WTC11 (cell line): ENCODE results near the gene MTMR2. TPM values are rescaled to one million over a fixed set of nuclear protein-coding genes. Genes with fewer than 3 reads are reported as not detected.

Experiments
- ATAC-seq: fragments of 200-7000 bp; cut with Tn5 transposase; 2 replicates; pipeline ENCODE4 v1.10.0; 2021; ENCODE audit warnings: mild to moderate bottlenecking, moderate library complexity
- CTCF ChIA-PET: fragments of 300-600 bp; sonication (Branson Sonifier 250); formaldehyde crosslinking; loops from one replicate; lab custom pipeline; 2021; ENCODE audit warnings: antibody characterized with exemption; lab: Charles Lee
- POLR2A ChIA-PET: fragments of 350-600 bp; sonication (Branson Sonifier 250); formaldehyde crosslinking; loops from one replicate; lab custom pipeline; 2021; ENCODE audit warnings: antibody characterized with exemption; lab: Charles Lee
- DNase-seq: peaks from one replicate; pipeline ENCODE4 v3.0.0; 2021; ENCODE audit warnings: low spot score
- H3K27ac Mint-ChIP-seq: 2 replicates; pipeline ENCODE4 v1.8.0; 2021; ENCODE audit warnings: mixed read lengths
- H3K27me3 Mint-ChIP-seq: 2 replicates; pipeline ENCODE4 v1.8.0; 2021; ENCODE audit warnings: low read depth, mild to moderate bottlenecking, moderate library complexity, mixed read lengths
- H3K36me3 Mint-ChIP-seq: 2 replicates; pipeline ENCODE4 v1.8.0; 2021; ENCODE audit warnings: mixed read lengths
- H3K4me1 Mint-ChIP-seq: 2 replicates; pipeline ENCODE4 v1.8.0; 2022; ENCODE audit warnings: mixed read lengths
- H3K4me3 Mint-ChIP-seq: 2 replicates; pipeline ENCODE4 v1.8.0; 2021; ENCODE audit warnings: mild to moderate bottlenecking, moderate library complexity, mixed read lengths
- H3K9me3 Mint-ChIP-seq: 2 replicates; pipeline ENCODE4 v1.8.0; 2021; ENCODE audit warnings: mixed read lengths
- ATF1 ChIP-seq: sonication (generic); formaldehyde crosslinking; IDR thresholded peaks from 2 replicates; pipeline ENCODE4 v1.8.1; 2023; ENCODE audit warnings: mild to moderate bottlenecking, moderate library complexity, missing genetic modification reagents
- CBFB ChIP-seq: sonication (generic); formaldehyde crosslinking; IDR thresholded peaks from 2 replicates; pipeline ENCODE4 v1.8.1; 2022; ENCODE audit warnings: mild to moderate bottlenecking, low read depth, missing genetic modification reagents
- ETV6 ChIP-seq: sonication (generic); formaldehyde crosslinking; IDR thresholded peaks from 2 replicates; pipeline ENCODE4 v1.8.1; 2022; ENCODE audit warnings: mild to moderate bottlenecking, missing genetic modification reagents
- GABPB1 ChIP-seq: sonication (generic); formaldehyde crosslinking; IDR thresholded peaks from 2 replicates; pipeline ENCODE4 v1.8.1; 2023; ENCODE audit warnings: mild to moderate bottlenecking, missing genetic modification reagents
- GTF2I ChIP-seq: fragments of 250-450 bp; sonication (Bioruptor Pico); conservative IDR thresholded peaks from 2 replicates; pipeline ENCODE4 v1.4.0; 2021; ENCODE audit warnings: mild to moderate bottlenecking
- HMGA2 ChIP-seq: fragments of 250-450 bp; sonication (Bioruptor Pico); IDR thresholded peaks from 2 replicates; pipeline ENCODE4 v1.4.0; 2021; ENCODE audit warnings: mild to moderate bottlenecking, moderate library complexity
- IRF2 ChIP-seq: sonication (generic); formaldehyde crosslinking; IDR thresholded peaks from 2 replicates; pipeline ENCODE4 v1.8.0; 2022; ENCODE audit warnings: low read depth, missing genetic modification reagents, borderline replicate concordance
- NR1H2 ChIP-seq: sonication (generic); formaldehyde crosslinking; IDR thresholded peaks from 2 replicates; pipeline ENCODE4 v1.9.0; 2021; ENCODE audit warnings: mild to moderate bottlenecking, moderate library complexity, missing genetic modification reagents
- RORB ChIP-seq: fragments of 250-450 bp; sonication (Bioruptor Pico); IDR thresholded peaks from 2 replicates; pipeline ENCODE4 v1.9.0; 2021; ENCODE audit warnings: mild to moderate bottlenecking
- ZBTB21 ChIP-seq: sonication (generic); formaldehyde crosslinking; IDR thresholded peaks from 2 replicates; pipeline ENCODE4 v1.8.1; 2023; ENCODE audit warnings: mild to moderate bottlenecking, missing genetic modification reagents, borderline replicate concordance
- ZNF121 ChIP-seq: sonication (generic); formaldehyde crosslinking; IDR thresholded peaks from 2 replicates; pipeline ENCODE4 v1.8.0; 2023; ENCODE audit warnings: missing genetic modification reagents
- ZNF219 ChIP-seq: sonication (generic); formaldehyde crosslinking; IDR thresholded peaks from 2 replicates; pipeline ENCODE4 v1.8.0; 2023; ENCODE audit warnings: missing genetic modification reagents, mild to moderate bottlenecking, borderline replicate concordance
- ZNF396 ChIP-seq: fragments of 250-450 bp; sonication (Bioruptor Pico); IDR thresholded peaks from 2 replicates; pipeline ENCODE4 v1.8.0; 2021; ENCODE audit warnings: mild to moderate bottlenecking, moderate library complexity, borderline replicate concordance
- ZNF416 ChIP-seq: fragments of 250-450 bp; sonication (Bioruptor Pico); IDR thresholded peaks from 2 replicates; pipeline ENCODE4 v1.9.0; 2021; ENCODE audit warnings: mild to moderate bottlenecking, inconsistent platforms
- ZNF671 ChIP-seq: fragments of 250-450 bp; sonication (Bioruptor Pico); IDR thresholded peaks from 2 replicates; pipeline ENCODE4 v1.8.0; 2021; ENCODE audit warnings: mild to moderate bottlenecking
- total RNA-seq: library from RNA; stranded (reverse); gene quantifications from 3 replicates; pipeline ENCODE4 v1.2.3, GENCODE V29; 2021
- TF ChIP-seq, protein P1 (sequence below): fragments of 250-450 bp; sonication (Bioruptor Pico); IDR thresholded peaks from 2 replicates; pipeline ENCODE4 v1.9.0; 2021; ENCODE audit warnings: mild to moderate bottlenecking
- TF ChIP-seq, protein P2 (sequence below): fragments of 250-450 bp; sonication (Bioruptor Pico); IDR thresholded peaks from 2 replicates; pipeline ENCODE4 v1.8.0; 2021; ENCODE audit warnings: mild to moderate bottlenecking
- TF ChIP-seq, protein P3 (sequence below): fragments of 250-450 bp; sonication (Bioruptor Pico); IDR thresholded peaks from 2 replicates; pipeline ENCODE4 v1.9.0; 2021; ENCODE audit warnings: mild to moderate bottlenecking
- TF ChIP-seq, protein P4 (sequence below): sonication (generic); formaldehyde crosslinking; IDR thresholded peaks from 2 replicates; pipeline ENCODE4 v1.8.1; 2022; ENCODE audit warnings: mild to moderate bottlenecking, missing genetic modification reagents, moderate library complexity, borderline replicate concordance
- TF ChIP-seq, protein P5 (sequence below): sonication (generic); formaldehyde crosslinking; IDR thresholded peaks from 2 replicates; pipeline ENCODE4 v1.8.1; 2023; ENCODE audit warnings: mild to moderate bottlenecking, moderate library complexity, missing genetic modification reagents
- TF ChIP-seq, protein P6 (sequence below): sonication (generic); formaldehyde crosslinking; IDR thresholded peaks from 2 replicates; pipeline ENCODE4 v1.8.0; 2023; ENCODE audit warnings: missing genetic modification reagents, mild to moderate bottlenecking, borderline replicate concordance

MTMR2 gene
- total RNA-seq, 1 experiment from 2014 or later: 45.6 TPM

DNA sequence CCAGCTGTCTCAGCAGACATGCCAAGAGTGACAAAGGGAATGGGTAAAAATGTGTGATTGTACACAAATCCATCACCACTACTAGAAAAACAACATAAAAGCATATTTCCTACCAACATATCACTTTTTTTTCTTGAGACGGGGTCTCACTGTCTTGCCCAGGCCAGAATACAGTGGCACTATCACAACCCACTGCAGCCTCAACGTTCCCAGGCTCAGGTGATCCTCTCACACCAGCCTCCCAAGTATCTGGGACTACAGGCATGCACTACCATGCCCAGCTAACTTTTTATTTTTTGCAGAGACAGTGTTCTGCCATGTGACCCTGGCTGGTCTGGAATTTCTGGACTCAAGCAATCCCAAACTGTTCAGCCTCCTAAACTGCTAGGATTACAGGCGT is 5.2 kb downstream of the MTMR2 start:
- no peak for ATAC-seq
- no peak overlapping the region for H3K4me3 Mint-ChIP-seq
- H3K27ac Mint-ChIP-seq: no peak overlapping the region
- H3K4me1 Mint-ChIP-seq: peaks cover 23% of the 10 kb centered on the region
- CTCF ChIA-PET: interaction anchor here (0.6 to 1.2 kb wide), 3 partner anchors 70 to 145 kb away, joined by 3 to 5 read pairs (median 3); no protein-coding TSS in a partner anchor
- POLR2A ChIA-PET: no interaction called here
- H3K36me3 Mint-ChIP-seq: no peaks in the 10 kb centered on the region
- TF ChIP-seq, protein P1, sequence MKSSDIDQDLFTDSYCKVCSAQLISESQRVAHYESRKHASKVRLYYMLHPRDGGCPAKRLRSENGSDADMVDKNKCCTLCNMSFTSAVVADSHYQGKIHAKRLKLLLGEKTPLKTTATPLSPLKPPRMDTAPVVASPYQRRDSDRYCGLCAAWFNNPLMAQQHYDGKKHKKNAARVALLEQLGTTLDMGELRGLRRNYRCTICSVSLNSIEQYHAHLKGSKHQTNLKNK: no peak
- no peak for TF ChIP-seq ZNF219 (CRISPR knock-in tag)
- TF ChIP-seq ZNF121 (CRISPR knock-in tag): peak; percentile 71
- TF ChIP-seq, protein P2, sequence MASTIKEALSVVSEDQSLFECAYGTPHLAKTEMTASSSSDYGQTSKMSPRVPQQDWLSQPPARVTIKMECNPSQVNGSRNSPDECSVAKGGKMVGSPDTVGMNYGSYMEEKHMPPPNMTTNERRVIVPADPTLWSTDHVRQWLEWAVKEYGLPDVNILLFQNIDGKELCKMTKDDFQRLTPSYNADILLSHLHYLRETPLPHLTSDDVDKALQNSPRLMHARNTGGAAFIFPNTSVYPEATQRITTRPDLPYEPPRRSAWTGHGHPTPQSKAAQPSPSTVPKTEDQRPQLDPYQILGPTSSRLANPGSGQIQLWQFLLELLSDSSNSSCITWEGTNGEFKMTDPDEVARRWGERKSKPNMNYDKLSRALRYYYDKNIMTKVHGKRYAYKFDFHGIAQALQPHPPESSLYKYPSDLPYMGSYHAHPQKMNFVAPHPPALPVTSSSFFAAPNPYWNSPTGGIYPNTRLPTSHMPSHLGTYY (CRISPR knock-in tag): no peak
- TF ChIP-seq ZBTB21: no peak
- no peak for TF ChIP-seq RORB
- TF ChIP-seq, all 79 proteins: peak for 1
- Mint-ChIP-seq H3K9me3 (no peaks in the 10 kb centered on the region), H3K27me3 (no peaks in the 10 kb centered on the region)
- DNase-seq: no peak

DNA sequence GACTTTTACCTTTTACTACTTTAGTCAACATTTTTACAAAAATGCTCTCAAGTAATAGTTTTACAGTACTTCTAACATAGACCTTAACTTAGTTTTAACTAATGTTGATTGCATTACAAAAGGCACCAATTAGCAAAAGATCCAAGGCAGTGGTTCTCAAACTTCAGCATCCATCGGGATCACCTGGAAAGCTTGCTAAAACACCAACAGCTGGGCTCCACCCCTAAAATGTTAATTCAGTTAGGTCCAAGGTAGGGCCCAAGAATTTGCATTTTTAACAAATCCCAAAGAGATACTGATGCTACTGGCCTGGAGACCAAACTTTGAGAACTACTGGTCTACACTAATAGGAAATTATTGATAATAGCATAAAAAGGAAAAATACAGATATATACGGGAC is 5.9 kb downstream of the MTMR2 start:
- no peak for DNase-seq
- TF ChIP-seq IRF2 (CRISPR knock-in tag): no peak
- TF ChIP-seq, protein P3, sequence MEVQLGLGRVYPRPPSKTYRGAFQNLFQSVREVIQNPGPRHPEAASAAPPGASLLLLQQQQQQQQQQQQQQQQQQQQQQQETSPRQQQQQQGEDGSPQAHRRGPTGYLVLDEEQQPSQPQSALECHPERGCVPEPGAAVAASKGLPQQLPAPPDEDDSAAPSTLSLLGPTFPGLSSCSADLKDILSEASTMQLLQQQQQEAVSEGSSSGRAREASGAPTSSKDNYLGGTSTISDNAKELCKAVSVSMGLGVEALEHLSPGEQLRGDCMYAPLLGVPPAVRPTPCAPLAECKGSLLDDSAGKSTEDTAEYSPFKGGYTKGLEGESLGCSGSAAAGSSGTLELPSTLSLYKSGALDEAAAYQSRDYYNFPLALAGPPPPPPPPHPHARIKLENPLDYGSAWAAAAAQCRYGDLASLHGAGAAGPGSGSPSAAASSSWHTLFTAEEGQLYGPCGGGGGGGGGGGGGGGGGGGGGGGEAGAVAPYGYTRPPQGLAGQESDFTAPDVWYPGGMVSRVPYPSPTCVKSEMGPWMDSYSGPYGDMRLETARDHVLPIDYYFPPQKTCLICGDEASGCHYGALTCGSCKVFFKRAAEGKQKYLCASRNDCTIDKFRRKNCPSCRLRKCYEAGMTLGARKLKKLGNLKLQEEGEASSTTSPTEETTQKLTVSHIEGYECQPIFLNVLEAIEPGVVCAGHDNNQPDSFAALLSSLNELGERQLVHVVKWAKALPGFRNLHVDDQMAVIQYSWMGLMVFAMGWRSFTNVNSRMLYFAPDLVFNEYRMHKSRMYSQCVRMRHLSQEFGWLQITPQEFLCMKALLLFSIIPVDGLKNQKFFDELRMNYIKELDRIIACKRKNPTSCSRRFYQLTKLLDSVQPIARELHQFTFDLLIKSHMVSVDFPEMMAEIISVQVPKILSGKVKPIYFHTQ (CRISPR knock-in tag): no peak
- no peak for TF ChIP-seq ZNF396
- TF ChIP-seq CBFB (CRISPR knock-in tag): no peak
- no peak for TF ChIP-seq GABPB1
- TF ChIP-seq, protein P4, sequence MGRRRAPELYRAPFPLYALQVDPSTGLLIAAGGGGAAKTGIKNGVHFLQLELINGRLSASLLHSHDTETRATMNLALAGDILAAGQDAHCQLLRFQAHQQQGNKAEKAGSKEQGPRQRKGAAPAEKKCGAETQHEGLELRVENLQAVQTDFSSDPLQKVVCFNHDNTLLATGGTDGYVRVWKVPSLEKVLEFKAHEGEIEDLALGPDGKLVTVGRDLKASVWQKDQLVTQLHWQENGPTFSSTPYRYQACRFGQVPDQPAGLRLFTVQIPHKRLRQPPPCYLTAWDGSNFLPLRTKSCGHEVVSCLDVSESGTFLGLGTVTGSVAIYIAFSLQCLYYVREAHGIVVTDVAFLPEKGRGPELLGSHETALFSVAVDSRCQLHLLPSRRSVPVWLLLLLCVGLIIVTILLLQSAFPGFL (CRISPR knock-in tag): no peak
- no peak for TF ChIP-seq HMGA2 (CRISPR knock-in tag)
- no peak for TF ChIP-seq GTF2I (CRISPR knock-in tag)
- no peak for TF ChIP-seq ZNF671
- TF ChIP-seq ZNF416 (CRISPR knock-in tag): no peak
- no peak for TF ChIP-seq NR1H2 (CRISPR knock-in tag)
- TF ChIP-seq ZNF121 (CRISPR knock-in tag): no peak
- no peaks in the 10 kb centered on the region for H3K36me3 Mint-ChIP-seq
- no peaks in the 10 kb centered on the region for H3K9me3 Mint-ChIP-seq
- no peak overlapping the region for H3K27ac Mint-ChIP-seq
- ATAC-seq: peak; percentile 76
- H3K27me3 Mint-ChIP-seq: no peaks in the 10 kb centered on the region
- ChIA-PET CTCF (interaction anchor here (0.6 to 1.2 kb wide), 3 partner anchors 69 to 145 kb away, joined by 3 to 5 read pairs (median 3); no protein-coding TSS in a partner anchor), POLR2A (no interaction called here)
- peaks cover 22% of the 10 kb centered on the region for H3K4me1 Mint-ChIP-seq
- H3K4me3 Mint-ChIP-seq: no peak overlapping the region

DNA sequence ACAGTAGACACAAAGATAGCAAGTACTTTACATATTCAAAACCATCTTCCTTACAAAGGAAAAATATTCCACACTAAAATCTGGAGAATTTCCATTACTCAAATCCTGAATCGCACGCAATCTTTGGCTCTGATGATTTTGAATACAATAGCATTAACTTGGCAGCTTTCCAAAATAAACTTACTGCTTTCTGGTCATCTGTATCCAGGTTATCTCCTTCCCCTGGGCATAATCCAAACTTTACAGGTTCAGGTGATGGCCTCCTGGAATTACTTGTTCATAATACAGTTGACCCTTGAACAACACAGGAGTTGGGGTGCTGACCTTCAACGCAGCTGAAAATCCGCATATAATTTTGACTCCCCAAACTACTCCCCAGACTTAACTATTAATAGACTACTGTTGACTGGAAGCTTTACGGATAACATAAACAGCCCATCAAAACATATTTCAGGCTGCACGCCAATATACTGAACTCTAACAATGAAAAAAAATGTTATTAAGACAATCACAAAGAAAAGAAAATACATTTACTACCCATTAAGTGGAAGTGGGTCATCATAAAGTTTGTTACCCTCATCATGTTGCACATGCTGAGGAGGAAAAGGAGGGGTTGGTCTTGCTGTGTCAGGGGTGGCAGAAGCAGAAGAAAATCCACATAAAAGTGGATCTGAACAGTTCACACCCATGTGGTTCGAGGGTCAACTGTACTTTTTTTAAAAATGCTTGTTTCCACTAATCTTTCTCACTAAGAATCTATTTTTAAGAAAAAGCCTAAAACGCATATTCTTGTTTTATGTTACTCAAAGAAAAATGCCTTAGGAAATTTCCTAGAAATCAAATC is 6.5 kb downstream of the MTMR2 start:
- Mint-ChIP-seq H3K4me3 (no peak overlapping the region), H3K4me1 (peaks cover 17% of the 10 kb centered on the region), H3K27me3 (no peaks in the 10 kb centered on the region), H3K36me3 (no peaks in the 10 kb centered on the region), H3K27ac (no peak overlapping the region), H3K9me3 (no peaks in the 10 kb centered on the region)
- DNase-seq (no peak), ATAC-seq (no peak)
- ChIA-PET CTCF (interaction anchor here (0.7 to 1.2 kb wide), 2 partner anchors 68 to 81 kb away, joined by 3 to 5 read pairs; no protein-coding TSS in a partner anchor), POLR2A (no interaction called here)
- TF ChIP-seq ETV6 (CRISPR knock-in tag) (no peak), RORB (no peak), ATF1 (CRISPR knock-in tag) (no peak)
- TF ChIP-seq, protein P5, sequence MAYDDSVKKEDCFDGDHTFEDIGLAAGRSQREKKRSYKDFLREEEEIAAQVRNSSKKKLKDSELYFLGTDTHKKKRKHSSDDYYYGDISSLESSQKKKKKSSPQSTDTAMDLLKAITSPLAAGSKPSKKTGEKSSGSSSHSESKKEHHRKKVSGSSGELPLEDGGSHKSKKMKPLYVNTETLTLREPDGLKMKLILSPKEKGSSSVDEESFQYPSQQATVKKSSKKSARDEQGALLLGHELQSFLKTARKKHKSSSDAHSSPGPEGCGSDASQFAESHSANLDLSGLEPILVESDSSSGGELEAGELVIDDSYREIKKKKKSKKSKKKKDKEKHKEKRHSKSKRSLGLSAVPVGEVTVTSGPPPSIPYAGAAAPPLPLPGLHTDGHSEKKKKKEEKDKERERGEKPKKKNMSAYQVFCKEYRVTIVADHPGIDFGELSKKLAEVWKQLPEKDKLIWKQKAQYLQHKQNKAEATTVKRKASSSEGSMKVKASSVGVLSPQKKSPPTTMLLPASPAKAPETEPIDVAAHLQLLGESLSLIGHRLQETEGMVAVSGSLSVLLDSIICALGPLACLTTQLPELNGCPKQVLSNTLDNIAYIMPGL (CRISPR knock-in tag): no peak
- TF ChIP-seq, protein P6, sequence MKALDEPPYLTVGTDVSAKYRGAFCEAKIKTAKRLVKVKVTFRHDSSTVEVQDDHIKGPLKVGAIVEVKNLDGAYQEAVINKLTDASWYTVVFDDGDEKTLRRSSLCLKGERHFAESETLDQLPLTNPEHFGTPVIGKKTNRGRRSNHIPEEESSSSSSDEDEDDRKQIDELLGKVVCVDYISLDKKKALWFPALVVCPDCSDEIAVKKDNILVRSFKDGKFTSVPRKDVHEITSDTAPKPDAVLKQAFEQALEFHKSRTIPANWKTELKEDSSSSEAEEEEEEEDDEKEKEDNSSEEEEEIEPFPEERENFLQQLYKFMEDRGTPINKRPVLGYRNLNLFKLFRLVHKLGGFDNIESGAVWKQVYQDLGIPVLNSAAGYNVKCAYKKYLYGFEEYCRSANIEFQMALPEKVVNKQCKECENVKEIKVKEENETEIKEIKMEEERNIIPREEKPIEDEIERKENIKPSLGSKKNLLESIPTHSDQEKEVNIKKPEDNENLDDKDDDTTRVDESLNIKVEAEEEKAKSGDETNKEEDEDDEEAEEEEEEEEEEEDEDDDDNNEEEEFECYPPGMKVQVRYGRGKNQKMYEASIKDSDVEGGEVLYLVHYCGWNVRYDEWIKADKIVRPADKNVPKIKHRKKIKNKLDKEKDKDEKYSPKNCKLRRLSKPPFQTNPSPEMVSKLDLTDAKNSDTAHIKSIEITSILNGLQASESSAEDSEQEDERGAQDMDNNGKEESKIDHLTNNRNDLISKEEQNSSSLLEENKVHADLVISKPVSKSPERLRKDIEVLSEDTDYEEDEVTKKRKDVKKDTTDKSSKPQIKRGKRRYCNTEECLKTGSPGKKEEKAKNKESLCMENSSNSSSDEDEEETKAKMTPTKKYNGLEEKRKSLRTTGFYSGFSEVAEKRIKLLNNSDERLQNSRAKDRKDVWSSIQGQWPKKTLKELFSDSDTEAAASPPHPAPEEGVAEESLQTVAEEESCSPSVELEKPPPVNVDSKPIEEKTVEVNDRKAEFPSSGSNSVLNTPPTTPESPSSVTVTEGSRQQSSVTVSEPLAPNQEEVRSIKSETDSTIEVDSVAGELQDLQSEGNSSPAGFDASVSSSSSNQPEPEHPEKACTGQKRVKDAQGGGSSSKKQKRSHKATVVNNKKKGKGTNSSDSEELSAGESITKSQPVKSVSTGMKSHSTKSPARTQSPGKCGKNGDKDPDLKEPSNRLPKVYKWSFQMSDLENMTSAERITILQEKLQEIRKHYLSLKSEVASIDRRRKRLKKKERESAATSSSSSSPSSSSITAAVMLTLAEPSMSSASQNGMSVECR: no peak
